HFFc6 (cell line): Measurements from ENCODE around the gene TWIST2. TPM values are rescaled to one million over a fixed set of nuclear protein-coding genes. Genes with fewer than 3 reads are reported as not detected.
A peak's percentile ranks its signal among the peaks of the same experiment; 100 is the strongest.

Experiments used
- DNase-seq: peaks from one replicate; pipeline ENCODE4 v3.0.0-alpha.2; 2018
- H3K27ac Mint-ChIP-seq: 2 replicates; pipeline ENCODE4 v1.8.0; 2020; ENCODE audit warnings: mild to moderate bottlenecking, mixed read lengths
- H3K27me3 Mint-ChIP-seq: 2 replicates; pipeline ENCODE4 v1.8.0; 2021; ENCODE audit warnings: mild to moderate bottlenecking, moderate library complexity, mixed read lengths; ENCODE audit not compliant: insufficient read depth
- H3K36me3 Mint-ChIP-seq: 2 replicates; pipeline ENCODE4 v1.8.0; 2021; ENCODE audit warnings: low read depth, mixed read lengths
- H3K4me1 Mint-ChIP-seq: 2 replicates; pipeline ENCODE4 v1.8.0; 2020; ENCODE audit warnings: low read depth, mixed read lengths
- H3K4me3 Mint-ChIP-seq: 2 replicates; pipeline ENCODE4 v1.8.0; 2020; ENCODE audit warnings: mild to moderate bottlenecking, moderate library complexity, mixed read lengths
- H3K9me3 Mint-ChIP-seq: 2 replicates; pipeline ENCODE4 v1.8.0; 2020; ENCODE audit warnings: mild to moderate bottlenecking, mixed read lengths
- total RNA-seq, 6 experiments: library from RNA; stranded (reverse); fragmentation: NEBNext Ultra II Directional; extraction: Animal tissue kit (Norgen Biotek cat#: 25700); gene quantifications; 2 replicates in 1 of 6; 3 replicates in 5 of 6; pipeline ENCODE4 v1.2.3, GENCODE V29; 2021
- TF ChIP-seq, protein P1 (sequence below): fragments of 200-600 bp; sonication (generic); IDR thresholded peaks from 2 replicates; pipeline ENCODE4 v1.5.0; 2021; ENCODE audit warnings: antibody characterized with exemption, mild to moderate bottlenecking

Gene TWIST2
- total RNA-seq, 6 experiments from 2014 or later = 127 to 146 (median 137) TPM

DNA sequence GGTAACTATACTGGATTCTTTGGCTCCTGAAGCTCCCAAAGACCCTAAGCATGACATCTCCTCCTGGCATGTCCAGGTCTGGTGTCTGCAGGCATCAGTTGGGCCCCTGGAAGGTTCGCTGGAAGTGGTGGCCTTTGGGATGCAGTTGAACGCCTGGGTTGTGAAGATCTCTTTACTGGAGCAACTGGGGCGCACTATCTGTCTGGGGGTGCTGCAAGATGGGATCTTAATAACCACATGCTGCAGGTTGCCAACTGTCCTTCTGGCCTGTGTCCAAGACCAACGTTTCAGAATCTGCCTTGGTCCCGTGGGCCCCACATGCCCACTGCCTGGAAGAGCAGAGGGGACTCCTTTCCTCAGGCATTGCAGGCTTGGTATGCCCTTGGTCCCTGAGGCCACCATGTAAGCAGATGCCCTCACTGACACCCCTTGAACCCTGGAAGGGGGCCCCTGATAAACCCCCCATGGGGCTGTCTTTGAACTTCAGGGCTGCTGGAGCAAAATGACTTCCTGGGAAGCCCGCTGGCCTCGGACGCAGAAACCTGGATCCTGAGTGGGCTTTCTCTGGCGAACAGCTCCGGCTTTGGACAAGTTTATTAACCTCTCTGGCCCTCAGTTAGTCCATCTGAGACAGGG, 101.9 kb downstream of the TWIST2 start:
- Mint-ChIP-seq H3K4me1 (peaks cover 73% of the 10 kb centered on the region), H3K4me3 (peak overlapping the region; percentile 6; the same call in 1 of the 2 replicates)

DNA sequence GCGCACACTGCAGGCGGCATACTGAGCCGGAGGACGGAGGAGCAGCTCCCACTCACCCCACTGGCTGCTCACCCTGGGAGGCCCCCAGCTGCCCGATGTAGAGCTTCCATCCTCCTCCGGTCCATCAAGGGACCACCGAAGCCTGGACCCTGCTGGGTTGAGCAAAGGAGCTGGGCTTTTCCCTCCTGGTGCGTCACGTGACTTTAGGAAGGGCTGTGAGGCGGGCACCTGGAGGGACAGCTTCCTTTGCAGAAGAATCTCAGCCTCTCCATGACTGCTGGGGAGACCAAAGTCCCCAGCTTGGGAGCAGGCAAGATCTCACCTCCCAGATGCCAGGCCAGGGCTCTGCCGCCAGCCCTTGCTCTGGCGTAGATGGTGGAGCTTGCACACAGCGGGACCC, 102.7 kb downstream of the TWIST2 start:
- Mint-ChIP-seq H3K36me3 (no peaks in the 10 kb centered on the region; the same call in 1 of the 2 replicates), H3K27ac (no peak overlapping the region), H3K4me1 (peaks cover 80% of the 10 kb centered on the region), H3K4me3 (no peak overlapping the region), H3K27me3 (peaks cover 4% of the 10 kb centered on the region), H3K9me3 (no peaks in the 10 kb centered on the region)
- TF ChIP-seq, protein P1, sequence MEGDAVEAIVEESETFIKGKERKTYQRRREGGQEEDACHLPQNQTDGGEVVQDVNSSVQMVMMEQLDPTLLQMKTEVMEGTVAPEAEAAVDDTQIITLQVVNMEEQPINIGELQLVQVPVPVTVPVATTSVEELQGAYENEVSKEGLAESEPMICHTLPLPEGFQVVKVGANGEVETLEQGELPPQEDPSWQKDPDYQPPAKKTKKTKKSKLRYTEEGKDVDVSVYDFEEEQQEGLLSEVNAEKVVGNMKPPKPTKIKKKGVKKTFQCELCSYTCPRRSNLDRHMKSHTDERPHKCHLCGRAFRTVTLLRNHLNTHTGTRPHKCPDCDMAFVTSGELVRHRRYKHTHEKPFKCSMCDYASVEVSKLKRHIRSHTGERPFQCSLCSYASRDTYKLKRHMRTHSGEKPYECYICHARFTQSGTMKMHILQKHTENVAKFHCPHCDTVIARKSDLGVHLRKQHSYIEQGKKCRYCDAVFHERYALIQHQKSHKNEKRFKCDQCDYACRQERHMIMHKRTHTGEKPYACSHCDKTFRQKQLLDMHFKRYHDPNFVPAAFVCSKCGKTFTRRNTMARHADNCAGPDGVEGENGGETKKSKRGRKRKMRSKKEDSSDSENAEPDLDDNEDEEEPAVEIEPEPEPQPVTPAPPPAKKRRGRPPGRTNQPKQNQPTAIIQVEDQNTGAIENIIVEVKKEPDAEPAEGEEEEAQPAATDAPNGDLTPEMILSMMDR = no peak
- no peak for DNase-seq

More for the DNA sequence above, 101.9 kb downstream of the TWIST2 start:
- Mint-ChIP-seq H3K27ac (peak overlapping the region; percentile 98), H3K36me3 (no peaks in the 10 kb centered on the region; the same call in 1 of the 2 replicates), H3K27me3 (no peaks in the 10 kb centered on the region; the same call in 1 of the 2 replicates), H3K9me3 (no peaks in the 10 kb centered on the region)
- TF ChIP-seq, protein P1 = no peak
- DNase-seq = no peak

DNA sequence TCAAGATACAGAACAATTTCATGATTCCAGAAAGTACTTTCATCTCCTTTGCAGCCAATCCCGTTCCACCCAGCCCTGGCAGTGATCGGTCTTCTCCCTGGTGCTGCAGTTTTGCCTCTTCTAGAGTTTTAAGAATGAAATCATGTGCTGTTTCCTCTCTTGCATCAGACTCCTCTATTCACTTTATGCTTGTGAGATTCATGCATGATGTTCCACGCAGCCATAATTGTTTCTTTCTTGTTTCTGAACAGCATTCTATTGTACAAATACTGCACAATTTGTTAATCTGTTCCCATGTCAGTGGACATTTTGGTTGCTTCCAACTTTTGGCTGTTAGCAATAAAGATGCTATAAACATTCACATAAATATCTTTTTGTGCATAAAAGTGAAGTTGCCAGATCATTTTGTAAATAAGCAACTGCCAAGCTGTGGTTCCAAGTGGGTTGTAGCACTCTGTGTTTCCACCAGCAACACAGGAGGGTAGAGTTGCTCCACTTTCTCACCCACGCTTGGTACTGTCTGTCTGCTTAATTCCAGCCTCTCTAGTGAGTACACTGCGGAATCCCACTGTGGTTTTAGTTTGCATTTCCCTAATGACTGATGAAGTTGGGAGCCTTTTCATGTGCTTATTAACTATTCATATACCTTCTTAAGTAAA, 104.5 kb downstream of the TWIST2 start:
- peaks cover 4% of the 10 kb centered on the region for H3K27me3 Mint-ChIP-seq
- H3K36me3 Mint-ChIP-seq = no peaks in the 10 kb centered on the region
- H3K9me3 Mint-ChIP-seq = no peaks in the 10 kb centered on the region
- peak overlapping the region; percentile 56 for H3K27ac Mint-ChIP-seq
- H3K4me3 Mint-ChIP-seq = peak overlapping the region; percentile 6; the same call in 1 of the 2 replicates
- TF ChIP-seq, protein P1 = no peak
- peaks cover 88% of the 10 kb centered on the region for H3K4me1 Mint-ChIP-seq
- DNase-seq = peak; percentile 18

DNA sequence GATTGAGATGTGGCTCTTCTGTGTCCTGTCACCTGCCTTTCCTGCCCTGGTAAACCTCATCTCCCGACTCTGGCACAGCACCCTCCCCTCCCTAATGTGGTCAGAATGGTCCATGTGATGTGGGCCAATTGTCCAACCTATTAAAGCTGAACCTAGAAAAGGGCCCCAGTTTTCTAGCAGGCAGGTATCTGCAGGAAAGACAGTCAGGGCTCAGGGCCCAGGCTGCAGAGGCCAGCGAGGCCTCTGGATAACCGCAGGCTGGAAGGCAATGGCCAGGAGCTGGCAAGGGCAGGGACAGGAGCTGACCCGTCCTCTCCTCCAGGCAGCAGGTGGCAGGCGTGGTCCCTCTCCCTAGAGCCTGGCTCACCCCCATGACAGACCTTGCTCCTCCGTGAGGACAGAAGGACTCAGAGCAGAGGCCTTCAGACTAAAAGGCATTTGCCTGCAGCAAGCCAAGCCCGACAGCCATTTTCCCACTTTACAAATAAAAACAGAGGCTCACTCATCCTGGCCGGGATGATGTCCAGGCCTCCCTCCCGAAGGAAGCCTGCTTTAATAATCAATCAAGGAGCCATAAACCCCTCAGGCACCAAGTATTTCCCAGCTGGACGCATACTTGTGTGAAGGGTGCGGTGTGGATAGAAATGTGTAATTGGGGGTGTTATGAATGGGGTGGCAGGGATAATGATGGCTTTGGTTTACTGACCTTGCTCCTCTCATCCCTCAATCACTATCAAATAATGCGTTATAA, 107.1 kb downstream of the TWIST2 start:
- H3K36me3 Mint-ChIP-seq = no peaks in the 10 kb centered on the region
- DNase-seq = no peak

More for the DNA sequence above, 107.1 kb downstream of the TWIST2 start:
- TF ChIP-seq, protein P1 = peak; percentile 21; the same call in 1 of the 2 replicates
- H3K4me1 Mint-ChIP-seq = peaks cover 62% of the 10 kb centered on the region
- no peaks in the 10 kb centered on the region for H3K9me3 Mint-ChIP-seq
- H3K4me3 Mint-ChIP-seq = no peak overlapping the region
- H3K27ac Mint-ChIP-seq = peak overlapping the region; percentile 59
- H3K27me3 Mint-ChIP-seq = peaks cover 4% of the 10 kb centered on the region
